MM.1S (cell line): ENCODE data around the gene DCXR.

Source experiments
- CTCF ChIP-seq: fragments of 300-600 bp; sonication (generic); IDR thresholded peaks from 2 replicates; pipeline ENCODE4 v1.5.1; 2016; ENCODE audit warnings: antibody characterized with exemption, low read length, mixed read lengths
- EZH2 ChIP-seq: fragments of 300-600 bp; sonication (generic); optimal IDR thresholded peaks from 2 replicates; pipeline ENCODE3; 2017; ENCODE audit warnings: low read depth, mild to moderate bottlenecking, antibody characterized with exemption, low read length, mixed read lengths

GRCh38 chr17:82061047-82061925 is 23.8 kb upstream of the DCXR start:
- TF ChIP-seq CTCF (no peak), EZH2 (no peak)
